Left renal pelvis (tissue), 4 donors: Measurements from ENCODE around the gene PIM3. TPM values are rescaled to one million over a fixed set of nuclear protein-coding genes. Genes with fewer than 3 reads are reported as not detected.

Source experiments
- DNase-seq, 4 donors: peaks; one replicate each; pipeline ENCODE4 v3.0.0-alpha.2; 2013; ENCODE audit warnings: low read depth in 4 of 4, low spot score in 3 of 4
- polyA plus RNA-seq, 4 donors: library from polyadenylated mRNA; unstranded; fragments of 120-200 nt; gene quantifications; one replicate each; pipeline ENCODE4 v1.2.1, GENCODE V29; 2013; ENCODE audit not compliant: insufficient read length in 4 of 4

Gene PIM3
- polyA plus RNA-seq, 4 donors: 13.8 to 26.2 (median 15.3) TPM

DNA sequence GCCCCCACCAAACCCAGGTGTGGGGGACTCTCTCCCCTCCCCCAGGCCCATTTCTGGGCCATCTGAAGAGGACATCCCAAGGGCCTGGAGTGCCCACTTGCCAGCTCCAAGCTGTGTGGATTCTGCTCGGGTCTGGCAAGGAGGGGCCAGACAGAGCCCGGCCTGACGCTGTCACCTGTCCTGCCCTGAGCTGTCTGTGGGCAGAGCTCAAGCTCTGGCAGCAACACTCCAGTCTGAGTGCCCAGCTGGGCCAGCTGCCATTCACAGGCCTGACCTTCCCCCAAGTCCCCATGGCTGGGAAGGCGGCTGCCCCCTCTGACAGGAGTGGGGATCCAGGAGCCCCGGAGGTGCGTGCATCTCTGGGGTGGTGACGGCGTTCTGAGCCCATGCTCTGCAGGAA lies 6.2 kb upstream of the PIM3 start:
- no peak for DNase-seq

DNA sequence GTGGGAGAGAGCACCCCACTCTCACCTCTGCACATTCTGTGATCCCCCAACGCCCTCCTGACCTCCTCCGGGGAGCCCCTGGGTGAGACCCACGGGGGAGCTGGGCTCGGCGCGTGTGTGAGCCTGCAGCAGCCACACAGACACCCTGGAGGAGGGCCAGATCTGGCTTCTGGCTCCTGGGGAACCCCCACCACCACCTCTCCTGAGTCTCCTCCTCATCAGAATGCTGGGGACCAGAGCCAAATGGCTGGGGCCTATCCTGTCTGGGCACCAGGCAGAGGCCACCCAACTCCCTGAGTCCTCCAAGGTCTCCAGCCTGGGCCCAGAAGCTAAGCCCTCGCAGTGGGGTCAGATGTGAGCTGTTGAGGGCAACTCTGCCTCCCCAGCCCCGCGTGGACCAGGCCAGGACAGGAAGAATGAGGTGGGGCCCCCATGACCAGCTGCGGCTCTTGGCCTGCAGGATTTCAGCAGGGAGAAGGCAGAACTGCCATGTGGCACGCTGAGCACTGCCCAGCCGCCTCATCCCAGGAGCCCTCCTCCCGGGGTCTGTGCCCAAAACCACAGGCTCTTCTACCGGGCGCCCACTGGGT lies 5.5 kb upstream of the PIM3 start:
- no peak for DNase-seq

DNA sequence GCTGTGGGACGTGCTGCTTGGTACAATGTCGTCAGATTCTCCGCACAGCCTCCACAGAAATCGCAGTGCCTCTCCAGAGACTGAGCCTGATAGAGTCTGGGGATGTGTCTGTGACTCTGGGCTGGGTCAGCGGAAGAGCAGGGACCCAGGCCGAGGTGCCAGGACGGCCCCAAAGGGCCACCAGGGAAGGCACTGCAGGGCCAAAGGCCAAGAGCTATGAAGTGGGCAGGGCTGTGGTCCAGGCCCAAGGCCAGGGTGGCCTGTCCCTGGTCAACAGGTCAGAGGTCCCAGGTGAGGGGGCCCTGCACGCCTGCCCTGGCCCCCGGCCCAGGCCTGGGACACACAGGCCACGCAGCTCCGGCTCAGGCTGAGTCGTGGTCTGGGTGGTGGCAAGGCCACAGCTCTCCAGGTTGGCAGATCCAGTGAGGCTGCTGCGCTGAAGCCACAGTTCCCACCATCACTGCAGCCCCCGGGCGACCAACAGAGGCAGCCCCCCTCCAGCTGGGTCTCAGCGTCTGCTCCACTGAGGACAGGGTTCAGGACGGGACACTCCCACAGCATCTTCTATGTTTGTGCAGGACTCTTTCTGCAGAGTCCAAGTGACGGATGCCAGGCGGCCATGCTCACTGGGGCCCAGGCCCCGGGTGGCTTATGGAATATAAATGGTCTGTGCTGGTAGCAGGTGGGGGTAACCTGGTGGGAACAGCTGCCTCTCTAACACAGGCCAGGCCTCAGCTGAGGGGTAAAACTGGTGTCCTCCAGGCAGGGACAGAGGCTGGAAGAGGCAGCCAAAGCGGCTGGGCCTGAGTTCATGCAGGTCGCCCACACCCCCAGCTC lies 4.8 kb upstream of the PIM3 start:
- no peak for DNase-seq

DNA sequence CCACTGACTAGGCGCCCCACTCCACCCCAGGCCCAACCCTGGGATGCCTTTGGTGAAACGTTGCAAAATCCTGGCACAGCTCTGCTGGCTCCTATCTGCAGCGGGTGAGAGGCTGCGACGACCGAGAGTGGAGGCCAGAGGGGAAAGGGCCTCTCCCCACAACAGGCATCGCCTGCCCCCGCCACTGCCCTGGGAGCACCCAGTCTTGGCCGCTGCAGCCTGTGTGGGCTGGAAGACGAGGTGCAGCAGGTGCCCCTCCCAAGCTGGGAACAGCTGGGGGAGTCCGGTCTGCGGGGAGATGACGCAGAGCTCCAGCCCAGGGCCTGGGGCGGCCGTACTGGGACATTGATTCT lies 4.2 kb upstream of the PIM3 start:
- DNase-seq: no peak

DNA sequence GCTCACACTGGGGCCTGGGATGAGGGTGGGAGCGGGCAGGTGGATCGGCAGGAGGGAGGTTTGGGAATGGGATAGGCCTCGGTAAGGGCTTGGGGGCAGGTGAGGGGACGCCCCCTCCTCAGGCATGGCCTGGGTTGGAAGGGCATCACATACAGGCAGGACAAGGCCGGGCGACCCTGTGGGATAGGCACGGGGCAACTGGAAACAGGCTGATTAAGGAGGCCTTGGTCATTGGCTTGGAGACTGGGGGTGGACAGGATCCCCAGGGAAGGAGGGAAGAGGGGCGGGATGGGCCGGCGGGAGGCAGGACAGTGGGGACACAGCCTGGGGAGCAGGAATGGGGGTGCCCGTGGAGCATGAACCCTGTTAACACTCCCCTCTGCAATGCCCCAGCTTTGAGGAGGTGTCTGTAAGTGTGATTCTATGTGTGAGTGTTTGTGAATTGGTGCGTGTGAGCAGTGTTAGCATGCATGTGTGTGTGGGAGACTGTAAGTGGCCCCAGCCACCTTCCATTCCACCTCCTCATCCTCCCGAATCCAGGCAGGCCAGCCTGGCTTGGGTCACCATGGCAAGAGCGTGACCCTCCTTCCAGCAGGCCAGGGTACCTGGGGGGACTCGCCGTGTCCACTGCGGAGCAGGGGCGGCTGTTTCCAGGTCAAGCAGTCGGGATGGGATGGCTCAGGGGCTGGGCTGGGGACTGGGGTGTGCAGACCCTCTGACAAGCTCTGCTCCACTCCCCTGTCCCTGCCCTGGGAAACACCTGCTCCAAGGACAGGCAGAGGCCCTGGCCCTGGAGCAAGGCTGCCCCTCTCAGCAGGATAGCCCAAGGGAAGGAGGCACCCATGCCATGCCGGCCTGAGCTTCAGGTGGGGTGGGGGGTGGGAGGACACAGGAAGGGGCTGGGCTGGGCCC lies 3.4 kb upstream of the PIM3 start:
- DNase-seq: no peak

DNA sequence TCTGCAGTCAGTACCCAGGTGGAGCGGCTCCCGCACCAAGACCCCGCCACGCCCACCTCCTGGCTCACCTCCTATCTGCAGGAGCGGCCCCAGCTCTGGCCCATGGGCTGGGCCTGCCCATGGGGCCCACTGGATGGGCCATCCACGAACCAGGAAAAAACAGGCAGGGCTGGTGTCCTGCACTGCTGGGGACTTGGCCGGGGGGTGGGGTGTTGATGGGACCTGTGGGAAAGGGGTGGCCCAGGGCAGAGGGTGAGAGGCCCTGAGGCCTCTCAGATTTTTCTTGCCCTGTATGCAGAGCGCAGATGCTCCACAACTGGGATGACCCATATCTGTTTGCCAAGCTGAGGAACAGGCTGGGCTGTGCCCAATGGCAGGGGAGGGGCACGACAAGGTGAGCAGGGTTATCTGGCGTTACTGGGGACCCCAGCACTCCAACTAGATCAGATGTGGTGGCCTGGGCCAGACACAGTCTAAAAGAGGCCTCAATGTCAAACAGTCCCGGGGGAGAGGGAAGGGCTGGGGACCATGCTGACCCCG lies 2.7 kb upstream of the PIM3 start:
- no peak for DNase-seq

DNA sequence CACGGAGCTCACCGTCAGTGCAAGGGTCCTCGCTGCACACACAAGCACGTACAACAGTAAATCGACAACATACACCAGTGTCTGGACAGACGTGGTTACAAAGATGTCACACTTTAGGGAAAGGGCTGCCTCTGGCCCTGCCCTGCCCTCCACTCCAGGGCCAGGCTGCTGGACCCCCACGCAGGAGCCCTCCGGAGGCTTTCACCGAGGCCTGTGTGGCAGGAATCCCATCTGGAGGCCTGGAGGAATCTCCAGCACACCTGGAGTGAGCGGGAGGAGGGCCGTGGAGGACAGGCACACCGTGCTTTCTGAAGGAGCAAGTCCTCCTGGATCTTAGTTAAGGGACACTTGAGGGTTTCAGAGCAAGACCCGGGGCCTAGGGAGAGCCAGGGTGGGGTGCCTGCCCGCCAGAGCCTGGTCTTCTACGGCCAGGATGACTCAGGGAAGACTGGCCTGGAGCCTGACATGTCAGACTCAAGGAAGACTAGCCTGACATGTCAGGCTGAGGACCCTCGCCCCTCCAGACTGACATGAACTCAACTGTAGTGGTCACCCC lies 2.1 kb upstream of the PIM3 start:
- DNase-seq: no peak

DNA sequence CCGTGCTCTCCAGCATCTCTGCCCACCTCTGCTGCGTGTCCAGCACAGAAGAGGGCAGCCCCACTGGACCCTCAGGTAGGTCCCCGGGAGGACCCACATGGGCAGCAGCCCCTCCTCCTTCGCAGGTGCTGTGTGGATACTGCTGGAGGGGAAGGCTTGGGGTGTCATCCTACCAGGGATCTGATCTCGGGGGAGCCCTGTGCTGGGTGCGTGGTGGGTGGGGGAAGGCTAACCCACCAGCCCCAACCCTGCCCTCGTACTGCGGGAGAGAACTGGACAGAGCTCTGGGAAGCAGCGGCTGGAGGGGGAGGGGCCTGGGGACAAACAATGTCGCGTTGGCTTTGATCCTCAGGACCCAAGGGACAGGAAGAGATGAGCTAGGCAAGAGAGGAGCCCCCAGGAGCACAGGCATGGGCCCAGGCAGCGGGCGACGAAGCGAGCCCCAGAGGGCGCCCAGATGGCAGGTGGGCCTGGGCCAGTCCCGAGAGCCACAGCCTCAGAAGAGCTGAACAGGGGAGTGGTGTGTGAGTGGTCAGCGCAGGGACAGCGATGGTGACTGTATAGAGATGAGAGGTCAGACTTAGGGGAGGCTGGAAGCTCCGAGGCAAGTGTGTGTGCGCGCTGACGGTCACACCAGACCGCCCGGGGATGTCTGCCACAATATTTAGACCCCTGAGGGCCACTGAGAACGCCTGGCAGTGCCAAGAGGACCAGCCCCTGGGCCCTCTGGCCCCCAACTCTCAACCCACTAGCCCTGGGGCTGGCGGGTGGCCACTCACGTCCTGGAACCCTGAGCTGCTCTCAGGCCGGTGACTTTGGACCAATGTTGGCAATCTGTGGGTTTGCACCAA lies 1.4 kb upstream of the PIM3 start:
- no peak for DNase-seq

DNA sequence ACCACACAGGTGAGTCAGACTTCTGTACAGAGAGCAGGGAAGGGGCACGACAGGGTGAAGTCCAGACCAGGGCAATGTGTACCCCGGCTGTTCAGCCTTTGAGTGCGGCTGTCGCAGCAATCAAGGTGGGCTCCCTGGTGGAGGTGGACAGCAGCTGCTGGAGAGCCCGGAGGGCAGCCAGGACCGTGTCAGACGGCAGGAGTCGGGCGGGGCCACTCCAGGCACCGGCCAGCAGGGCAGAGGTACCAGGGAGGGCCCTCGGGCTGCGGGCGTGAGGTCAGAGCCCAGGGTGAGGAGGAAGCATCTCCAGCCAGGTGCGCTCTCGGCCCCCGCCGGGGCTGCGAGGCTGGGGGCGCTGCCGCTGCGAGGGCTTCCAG lies 802 bp upstream of the PIM3 start:
- DNase-seq: no peak

DNA sequence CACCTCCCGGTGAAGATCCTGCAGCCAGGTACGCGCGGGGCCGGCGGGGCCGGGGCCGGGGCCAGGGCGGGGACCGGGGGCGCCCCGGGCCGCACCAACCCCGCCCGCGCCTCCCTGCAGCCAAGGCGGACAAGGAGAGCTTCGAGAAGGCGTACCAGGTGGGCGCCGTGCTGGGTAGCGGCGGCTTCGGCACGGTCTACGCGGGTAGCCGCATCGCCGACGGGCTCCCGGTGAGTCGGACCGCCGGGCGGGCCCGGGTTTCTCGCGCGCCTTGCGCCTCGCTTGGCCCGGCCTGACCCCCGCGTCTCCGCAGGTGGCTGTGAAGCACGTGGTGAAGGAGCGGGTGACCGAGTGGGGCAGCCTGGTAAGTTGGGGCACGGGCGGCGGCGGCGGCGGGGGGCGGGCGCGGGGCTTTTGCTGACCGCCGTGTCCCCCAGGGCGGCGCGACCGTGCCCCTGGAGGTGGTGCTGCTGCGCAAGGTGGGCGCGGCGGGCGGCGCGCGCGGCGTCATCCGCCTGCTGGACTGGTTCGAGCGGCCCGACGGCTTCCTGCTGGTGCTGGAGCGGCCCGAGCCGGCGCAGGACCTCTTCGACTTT lies 531 bp downstream of the PIM3 start:
- no peak for DNase-seq

DNA sequence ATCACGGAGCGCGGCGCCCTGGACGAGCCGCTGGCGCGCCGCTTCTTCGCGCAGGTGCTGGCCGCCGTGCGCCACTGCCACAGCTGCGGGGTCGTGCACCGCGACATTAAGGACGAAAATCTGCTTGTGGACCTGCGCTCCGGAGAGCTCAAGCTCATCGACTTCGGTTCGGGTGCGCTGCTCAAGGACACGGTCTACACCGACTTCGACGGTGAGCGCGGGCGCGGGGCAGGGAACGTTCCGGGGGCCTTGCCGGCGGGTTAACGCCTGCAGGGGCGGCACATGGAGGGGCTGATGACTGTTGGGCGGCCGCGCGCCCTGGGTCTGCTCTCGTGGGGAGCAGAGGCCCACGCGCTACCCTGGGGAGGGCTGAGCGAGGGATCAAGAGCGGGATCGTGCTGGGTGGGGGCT lies 1.0 kb downstream of the PIM3 start:
- no peak for DNase-seq

DNA sequence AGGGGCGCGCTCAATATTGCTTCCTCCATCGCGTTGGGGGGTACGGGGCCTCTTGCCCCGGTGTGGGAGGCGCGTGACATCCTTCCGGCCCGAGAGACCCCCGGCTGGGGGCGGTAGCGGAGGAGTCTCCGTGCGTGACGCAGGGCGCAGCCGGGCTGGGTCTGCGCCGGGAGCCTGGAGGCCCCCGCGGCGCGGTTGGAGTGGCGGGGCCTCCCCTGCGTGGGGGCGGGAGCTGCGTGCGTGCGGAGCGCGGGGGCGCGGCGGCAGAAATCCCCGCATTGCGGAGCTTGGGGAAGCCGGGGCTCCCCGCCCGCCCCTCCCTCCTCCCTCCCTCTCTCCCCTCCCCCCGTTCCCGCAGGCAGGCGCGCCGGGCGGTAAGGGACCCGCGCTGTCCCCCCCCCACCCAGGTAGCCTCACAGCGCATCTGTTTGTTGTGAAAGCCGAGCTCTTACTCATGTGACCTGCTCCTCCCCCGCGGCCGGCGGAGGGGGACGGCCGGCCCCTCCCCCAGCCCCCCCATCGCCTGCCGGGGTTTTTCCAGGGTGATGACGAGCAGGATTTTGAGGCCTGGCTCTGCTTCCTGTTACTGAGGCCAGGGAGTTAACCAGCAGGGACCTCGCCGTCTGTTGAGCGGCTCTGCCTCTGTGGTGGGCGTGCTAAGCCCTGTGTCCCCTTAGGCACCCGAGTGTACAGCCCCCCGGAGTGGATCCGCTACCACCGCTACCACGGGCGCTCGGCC lies 1.6 kb downstream of the PIM3 start:
- peak in 3 of 4 donors; percentile 74 to 80 (median 74) for DNase-seq

DNA sequence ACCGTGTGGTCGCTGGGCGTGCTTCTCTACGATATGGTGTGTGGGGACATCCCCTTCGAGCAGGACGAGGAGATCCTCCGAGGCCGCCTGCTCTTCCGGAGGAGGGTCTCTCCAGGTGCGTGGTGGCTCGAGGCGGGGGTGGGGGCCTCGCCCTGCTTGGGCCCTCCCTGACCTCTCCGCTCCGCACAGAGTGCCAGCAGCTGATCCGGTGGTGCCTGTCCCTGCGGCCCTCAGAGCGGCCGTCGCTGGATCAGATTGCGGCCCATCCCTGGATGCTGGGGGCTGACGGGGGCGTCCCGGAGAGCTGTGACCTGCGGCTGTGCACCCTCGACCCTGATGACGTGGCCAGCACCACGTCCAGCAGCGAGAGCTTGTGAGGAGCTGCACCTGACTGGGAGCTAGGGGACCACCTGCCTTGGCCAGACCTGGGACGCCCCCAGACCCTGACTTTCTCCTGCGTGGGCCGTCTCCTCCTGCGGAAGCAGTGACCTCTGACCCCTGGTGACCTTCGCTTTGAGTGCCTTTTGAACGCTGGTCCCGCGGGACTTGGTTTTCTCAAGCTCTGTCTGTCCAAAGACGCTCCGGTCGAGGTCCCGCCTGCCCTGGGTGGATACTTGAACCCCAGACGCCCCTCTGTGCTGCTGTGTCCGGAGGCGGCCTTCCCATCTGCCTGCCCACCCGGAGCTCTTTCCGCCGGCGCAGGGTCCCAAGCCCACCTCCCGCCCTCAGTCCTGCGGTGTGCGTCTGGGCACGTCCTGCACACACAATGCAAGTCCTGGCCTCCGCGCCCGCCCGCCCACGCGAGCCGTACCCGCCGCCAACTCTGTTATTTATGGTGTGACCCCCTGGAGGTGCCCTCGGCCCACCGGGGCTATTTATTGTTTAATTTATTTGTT lies 2.4 kb downstream of the PIM3 start:
- no peak for DNase-seq

DNA sequence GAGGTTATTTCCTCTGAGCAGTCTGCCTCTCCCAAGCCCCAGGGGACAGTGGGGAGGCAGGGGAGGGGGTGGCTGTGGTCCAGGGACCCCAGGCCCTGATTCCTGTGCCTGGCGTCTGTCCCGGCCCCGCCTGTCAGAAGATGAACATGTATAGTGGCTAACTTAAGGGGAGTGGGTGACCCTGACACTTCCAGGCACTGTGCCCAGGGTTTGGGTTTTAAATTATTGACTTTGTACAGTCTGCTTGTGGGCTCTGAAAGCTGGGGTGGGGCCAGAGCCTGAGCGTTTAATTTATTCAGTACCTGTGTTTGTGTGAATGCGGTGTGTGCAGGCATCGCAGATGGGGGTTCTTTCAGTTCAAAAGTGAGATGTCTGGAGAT lies 3.1 kb downstream of the PIM3 start:
- DNase-seq: no peak

DNA sequence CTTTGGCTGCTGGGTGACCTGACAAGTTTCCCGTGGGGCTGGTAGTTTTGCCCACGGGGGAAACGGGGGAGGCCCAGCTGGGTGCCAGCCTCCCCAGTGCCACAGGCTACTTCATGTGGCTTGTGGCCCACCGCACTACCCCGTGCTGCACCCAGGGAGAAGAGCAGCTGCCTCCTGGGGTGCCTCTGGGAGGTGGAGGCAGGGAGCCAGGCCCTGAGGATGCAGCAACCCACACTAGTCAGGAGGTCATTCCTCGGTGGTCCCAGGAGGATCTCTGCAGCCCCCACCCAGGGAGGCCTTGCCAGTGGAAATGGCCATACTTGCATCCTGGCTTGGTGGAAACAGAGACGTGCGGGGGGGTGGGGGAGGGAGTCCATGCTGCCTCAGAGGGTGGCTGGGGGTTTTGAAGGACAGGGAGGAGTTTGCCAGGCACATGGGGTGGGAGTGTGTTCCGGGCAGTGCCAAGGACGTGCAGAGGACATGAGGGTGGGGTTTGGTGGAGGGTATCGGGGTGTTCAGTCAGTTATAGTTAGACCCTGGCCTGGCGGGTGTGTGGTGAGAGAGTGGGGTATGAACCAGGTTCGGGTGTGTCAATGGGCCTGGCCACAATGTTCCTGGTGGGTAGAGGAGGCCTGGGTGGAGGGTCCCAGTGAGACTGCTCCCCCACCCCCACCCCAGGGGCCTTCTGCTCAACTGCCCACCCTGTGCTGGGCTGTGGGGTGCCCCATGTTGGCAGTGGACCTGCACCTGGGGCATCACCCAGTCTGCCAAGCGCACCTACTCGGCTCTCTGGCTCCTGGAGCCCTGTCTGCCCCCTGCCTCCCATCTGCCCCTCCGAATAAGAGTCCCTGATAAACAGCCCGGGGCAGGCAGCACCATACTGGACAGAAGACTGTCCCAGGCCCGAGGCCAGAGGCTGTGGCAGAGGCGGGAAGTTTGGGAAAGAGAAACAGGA lies 3.8 kb downstream of the PIM3 start:
- no peak for DNase-seq

DNA sequence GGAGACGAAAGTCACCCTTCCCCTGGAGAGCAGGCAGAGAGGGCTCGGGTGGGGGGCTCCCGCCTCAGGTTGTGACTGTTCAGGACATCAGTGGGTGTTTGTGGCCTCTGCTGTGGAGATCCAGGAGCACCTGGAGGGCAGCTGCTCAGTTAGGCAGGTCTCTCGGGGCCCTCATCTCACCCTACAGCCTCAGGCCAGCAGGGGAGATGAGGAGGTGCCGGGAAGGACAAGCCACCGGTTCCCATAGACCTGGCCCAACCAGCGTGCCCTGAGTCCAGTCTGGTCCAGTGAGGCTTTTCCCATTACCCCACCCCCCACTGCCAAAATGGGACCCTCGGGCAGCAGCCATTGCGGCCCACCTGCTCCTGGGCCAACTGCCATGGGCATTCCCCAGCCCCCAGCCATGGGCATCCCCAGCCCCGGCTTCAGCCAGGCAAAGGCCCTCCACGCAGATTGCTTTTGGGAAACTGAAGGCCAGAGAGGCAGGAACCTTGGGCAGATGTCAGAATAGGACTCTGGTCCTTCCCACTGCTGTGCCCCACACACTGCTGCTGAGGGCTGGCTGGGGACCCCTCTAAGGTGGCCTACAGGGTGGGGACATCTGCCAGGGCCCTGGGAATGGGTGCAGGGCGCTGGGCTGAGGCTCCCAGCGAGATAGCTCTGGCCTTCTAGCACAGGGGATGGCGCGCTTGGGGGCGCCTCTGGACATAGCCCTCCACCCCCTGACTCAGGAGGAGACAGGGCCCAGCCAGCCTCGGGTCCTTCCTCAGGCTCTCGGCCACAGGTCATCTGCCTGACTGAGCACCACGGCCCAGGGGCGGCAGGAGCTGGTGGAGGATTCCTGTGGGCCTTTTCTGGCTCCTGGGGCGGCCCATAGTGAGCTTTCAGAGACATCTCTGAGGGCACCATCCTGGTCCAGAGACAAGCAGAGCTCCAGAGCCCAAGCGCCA lies 4.8 kb downstream of the PIM3 start:
- DNase-seq: no peak
